ENCODE measurements around the gene ERCC2. TPM values are rescaled to one million over a fixed set of nuclear protein-coding genes. Genes with fewer than 3 reads are reported as not detected.
"Not testable (repeated sequence)": the region's sequence is repeated elsewhere in the genome, so short reads cannot be mapped to it uniquely, and the experiment has no call there.

Gene ERCC2
- total RNA-seq, 1 donor from 2014 or later, result 3.9 TPM

DNA sequence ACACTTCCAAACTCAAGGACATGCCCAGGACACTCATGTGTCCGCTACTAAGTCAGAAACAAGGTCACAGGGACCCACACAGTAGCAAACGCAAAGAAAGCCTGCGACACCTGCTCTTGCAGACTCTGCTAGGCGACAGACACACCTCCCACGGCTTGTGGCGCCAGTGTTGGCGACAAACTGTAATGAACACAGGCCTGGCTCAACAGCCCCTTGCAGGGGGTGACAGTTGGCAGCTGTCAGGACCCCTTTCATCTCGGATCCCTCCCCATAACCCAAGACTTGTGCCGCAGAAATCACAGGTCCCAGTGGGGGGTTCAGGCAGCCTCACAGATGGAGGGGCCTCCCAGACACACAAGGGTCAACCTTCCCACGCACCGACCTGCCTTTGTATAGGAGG, 48.1 kb downstream of the ERCC2 start:
- no peak for FAIRE-seq
- H3K36me3 ChIP-seq (ENCODE audit: control insufficient read depth, insufficient read depth, low read length), result no peaks in the 10 kb centered on the region
- DNase-seq (ENCODE audit: low read depth), result no peak
- no peak overlapping the region for H3K4me3 ChIP-seq (ENCODE audit: low read depth, low read length)
- TF ChIP-seq, protein P1, sequence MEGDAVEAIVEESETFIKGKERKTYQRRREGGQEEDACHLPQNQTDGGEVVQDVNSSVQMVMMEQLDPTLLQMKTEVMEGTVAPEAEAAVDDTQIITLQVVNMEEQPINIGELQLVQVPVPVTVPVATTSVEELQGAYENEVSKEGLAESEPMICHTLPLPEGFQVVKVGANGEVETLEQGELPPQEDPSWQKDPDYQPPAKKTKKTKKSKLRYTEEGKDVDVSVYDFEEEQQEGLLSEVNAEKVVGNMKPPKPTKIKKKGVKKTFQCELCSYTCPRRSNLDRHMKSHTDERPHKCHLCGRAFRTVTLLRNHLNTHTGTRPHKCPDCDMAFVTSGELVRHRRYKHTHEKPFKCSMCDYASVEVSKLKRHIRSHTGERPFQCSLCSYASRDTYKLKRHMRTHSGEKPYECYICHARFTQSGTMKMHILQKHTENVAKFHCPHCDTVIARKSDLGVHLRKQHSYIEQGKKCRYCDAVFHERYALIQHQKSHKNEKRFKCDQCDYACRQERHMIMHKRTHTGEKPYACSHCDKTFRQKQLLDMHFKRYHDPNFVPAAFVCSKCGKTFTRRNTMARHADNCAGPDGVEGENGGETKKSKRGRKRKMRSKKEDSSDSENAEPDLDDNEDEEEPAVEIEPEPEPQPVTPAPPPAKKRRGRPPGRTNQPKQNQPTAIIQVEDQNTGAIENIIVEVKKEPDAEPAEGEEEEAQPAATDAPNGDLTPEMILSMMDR (IDR thresholded peaks at IDR 0.05; ENCODE audit: insufficient read depth, low read length, severe bottlenecking), result no peak
- H3K27me3 ChIP-seq (ENCODE audit: control insufficient read depth, insufficient read depth, low read length), result peaks cover 6% of the 10 kb centered on the region

DNA sequence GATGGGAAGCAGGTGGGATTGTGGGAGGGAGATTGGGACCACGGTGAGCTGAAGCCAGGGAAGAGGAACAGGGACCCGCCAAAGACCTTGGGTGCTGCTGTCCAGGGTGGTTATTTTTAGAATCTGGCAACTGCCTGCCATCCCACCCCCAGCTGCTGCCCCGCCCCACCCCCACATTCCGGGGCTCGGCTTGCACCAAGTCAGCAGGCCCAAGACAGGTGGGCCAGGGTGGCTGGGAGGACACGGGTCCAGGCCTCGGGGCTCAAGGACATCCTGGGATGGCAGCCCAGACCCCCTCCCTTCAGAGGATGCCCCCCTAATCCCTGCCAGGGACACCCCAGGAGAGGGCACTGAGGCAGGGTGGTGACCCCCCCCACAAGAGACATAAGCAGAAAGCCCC, 48.5 kb downstream of the ERCC2 start:
- H3K27me3 ChIP-seq (ENCODE audit: control insufficient read depth, insufficient read depth, low read length), result peaks cover 6% of the 10 kb centered on the region

DNA sequence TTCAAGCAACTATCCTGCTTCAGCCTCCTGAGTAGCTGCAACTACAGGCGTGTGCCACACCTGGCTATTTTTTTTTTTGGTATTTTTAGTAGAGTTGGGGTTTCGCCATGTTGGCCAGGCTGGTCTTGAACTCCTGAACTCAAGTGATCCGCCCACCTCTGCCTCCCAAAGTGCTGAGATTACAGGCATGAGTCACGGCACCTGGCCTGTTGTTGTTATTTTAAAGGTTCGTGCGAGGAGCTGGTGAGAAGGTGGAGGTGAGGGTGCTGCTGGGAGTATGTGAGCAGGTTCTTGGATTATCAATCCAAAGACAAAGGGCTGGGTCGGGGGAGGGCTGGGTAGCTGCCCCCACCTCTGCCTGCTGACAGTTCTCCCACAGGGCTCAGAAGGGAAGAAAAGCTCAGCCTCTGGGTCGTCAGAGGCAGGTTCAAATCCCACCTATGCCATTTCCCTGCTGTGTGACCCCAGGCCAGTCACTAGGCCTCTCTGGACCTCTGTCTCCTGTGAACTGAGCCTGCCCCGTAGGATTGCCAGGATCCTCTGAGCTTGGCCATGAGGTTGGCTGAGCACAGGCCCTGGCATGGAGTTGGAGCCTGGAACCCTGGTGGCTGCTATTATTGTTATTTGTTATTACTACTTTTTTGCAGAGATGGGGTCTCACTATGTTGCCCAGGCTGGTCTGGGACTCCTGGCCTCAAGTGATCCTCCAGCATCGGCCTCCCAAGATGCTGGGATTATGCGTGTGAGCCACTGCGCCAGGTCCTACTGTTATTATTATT, 49.2 kb downstream of the ERCC2 start:
- Histone ChIP-seq H3K36me3 (ENCODE audit: control insufficient read depth, insufficient read depth, low read length) (no peaks in the 10 kb centered on the region), H3K27me3 (ENCODE audit: control insufficient read depth, insufficient read depth, low read length) (peaks cover 6% of the 10 kb centered on the region), H3K4me3 (ENCODE audit: low read depth, low read length) (no peak overlapping the region)
- FAIRE-seq (no peak), DNase-seq (ENCODE audit: low read depth) (no peak)
- TF ChIP-seq, protein P1 (IDR thresholded peaks at IDR 0.05; ENCODE audit: insufficient read depth, low read length, severe bottlenecking), result no peak

More for the DNA sequence above, 48.5 kb downstream of the ERCC2 start:
- DNase-seq (ENCODE audit: low read depth) (no peak), FAIRE-seq (no peak)
- Histone ChIP-seq H3K4me3 (ENCODE audit: low read depth, low read length) (no peak overlapping the region), H3K36me3 (ENCODE audit: control insufficient read depth, insufficient read depth, low read length) (no peaks in the 10 kb centered on the region)
- TF ChIP-seq, protein P1 (IDR thresholded peaks at IDR 0.05; ENCODE audit: insufficient read depth, low read length, severe bottlenecking), result no peak

DNA sequence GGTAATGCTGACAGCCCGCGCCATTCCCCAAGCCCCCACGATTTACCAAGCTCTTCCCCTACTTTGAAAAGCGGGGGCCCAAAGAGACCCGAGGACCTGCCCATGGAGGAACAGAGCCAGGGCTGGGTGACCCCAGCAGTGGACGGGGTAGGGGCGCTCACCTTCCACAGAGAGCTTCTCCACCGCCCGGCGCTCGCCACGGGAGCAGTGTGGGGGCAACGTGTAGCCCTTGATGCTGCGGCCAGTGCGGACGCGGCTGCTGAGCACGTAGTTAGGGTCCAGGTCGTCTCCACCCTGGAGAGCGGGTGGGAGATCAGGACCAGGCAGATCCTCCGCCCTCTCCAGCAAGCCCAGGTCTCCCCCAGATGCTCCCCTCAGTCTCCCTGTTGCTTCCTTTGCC, 55.1 kb downstream of the ERCC2 start:
- TF ChIP-seq, protein P1 (IDR thresholded peaks at IDR 0.05; ENCODE audit: insufficient read depth, low read length, severe bottlenecking), result no peak
- Histone ChIP-seq H3K36me3 (ENCODE audit: control insufficient read depth, insufficient read depth, low read length) (no peaks in the 10 kb centered on the region), H3K4me3 (ENCODE audit: low read depth, low read length) (no peak overlapping the region), H3K27me3 (ENCODE audit: control insufficient read depth, insufficient read depth, low read length) (peaks cover 1% of the 10 kb centered on the region)
- FAIRE-seq, result no peak
- no peak for DNase-seq (ENCODE audit: low read depth)

DNA sequence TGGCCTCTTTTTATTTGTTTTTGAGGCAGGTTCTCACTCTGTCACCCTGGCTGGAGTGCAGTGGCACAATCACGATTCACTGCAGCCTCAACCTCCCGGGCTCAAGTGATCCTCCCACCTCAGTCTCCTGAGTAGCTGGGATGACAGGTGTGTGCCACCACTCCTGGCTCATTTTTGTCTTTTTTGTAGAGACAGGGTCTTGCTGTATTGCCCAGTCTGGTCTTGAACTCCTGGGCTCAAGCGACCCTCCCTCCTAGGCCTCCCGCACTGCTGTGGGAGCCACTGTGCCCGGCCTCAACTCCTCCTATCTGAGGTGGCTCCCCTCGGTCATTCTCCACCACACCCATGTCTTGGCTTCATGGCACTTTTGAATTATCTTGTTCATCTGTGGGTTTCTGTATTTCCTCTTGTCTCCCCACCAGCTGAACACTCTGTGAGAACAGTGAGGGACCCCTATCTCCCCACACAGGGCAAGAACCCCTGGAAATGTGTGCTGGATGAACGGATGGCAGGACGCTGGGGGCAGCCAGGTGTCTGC, 55.6 kb downstream of the ERCC2 start:
- no peak overlapping the region for H3K4me3 ChIP-seq (ENCODE audit: low read depth, low read length)
- H3K36me3 ChIP-seq (ENCODE audit: control insufficient read depth, insufficient read depth, low read length), result no peaks in the 10 kb centered on the region
- DNase-seq (ENCODE audit: low read depth) (no peak), FAIRE-seq (no peak)
- peaks cover 1% of the 10 kb centered on the region for H3K27me3 ChIP-seq (ENCODE audit: control insufficient read depth, insufficient read depth, low read length)
- TF ChIP-seq, protein P1 (IDR thresholded peaks at IDR 0.05; ENCODE audit: insufficient read depth, low read length, severe bottlenecking), result no peak

DNA sequence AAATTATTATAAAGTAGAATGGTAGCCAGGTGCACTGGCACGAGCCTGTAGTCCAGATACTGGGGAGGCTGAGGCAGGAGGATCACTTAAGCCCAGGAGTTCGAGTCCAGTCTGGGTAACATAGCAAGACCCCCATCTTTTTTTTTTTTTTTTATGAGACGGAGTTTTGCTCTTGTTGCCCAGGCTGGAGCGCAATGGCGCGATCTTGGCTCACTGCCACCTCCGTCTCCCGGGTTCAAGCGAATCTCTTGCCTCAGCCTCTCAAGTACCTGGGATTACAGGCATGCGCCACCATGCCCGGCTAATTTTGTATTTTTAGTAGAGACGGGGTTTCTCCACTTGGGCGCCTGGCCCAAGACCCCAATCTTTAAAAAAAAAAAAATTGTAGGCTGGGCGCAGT, 58.1 kb downstream of the ERCC2 start:
- not testable (repeated sequence) for H3K27me3 ChIP-seq (ENCODE audit: control insufficient read depth, insufficient read depth, low read length); FAIRE-seq; H3K4me3 ChIP-seq (ENCODE audit: low read depth, low read length); DNase-seq (ENCODE audit: low read depth); H3K36me3 ChIP-seq (ENCODE audit: control insufficient read depth, insufficient read depth, low read length)
